Activated T-helper 17 cell treated with anti-CD3 and anti-CD28 coated beads, Interleukin-2, amount 50 U/mL, for 72 hours (primary cell): Measurements from ENCODE around the gene PAMR1. TPM values are rescaled to one million over a fixed set of nuclear protein-coding genes. Genes with fewer than 3 reads are reported as not detected.

Experiments
- ATAC-seq: fragments of 150-1000 bp; cut with Tn5 transposase; replicated peaks from 2 replicates; pipeline ENCODE4 v1.10.0; 2021; ENCODE audit warnings: mild to moderate bottlenecking, moderate library complexity
- H3K27ac Mint-ChIP-seq: one replicate; pipeline ENCODE4 v1.8.0; 2022; ENCODE audit warnings: mixed read lengths
- H3K27me3 Mint-ChIP-seq: one replicate; pipeline ENCODE4 v1.8.0; 2022; ENCODE audit warnings: mixed read lengths
- H3K36me3 Mint-ChIP-seq: one replicate; pipeline ENCODE4 v1.8.0; 2022; ENCODE audit warnings: low read depth, mild to moderate bottlenecking, mixed read lengths
- H3K4me1 Mint-ChIP-seq: one replicate; pipeline ENCODE4 v1.8.0; 2022; ENCODE audit warnings: mixed read lengths
- H3K4me3 Mint-ChIP-seq: one replicate; pipeline ENCODE4 v1.8.0; 2022; ENCODE audit warnings: mild to moderate bottlenecking, mixed read lengths
- H3K9me3 Mint-ChIP-seq: one replicate; pipeline ENCODE4 v1.8.0; 2022; ENCODE audit warnings: mixed read lengths
- total RNA-seq, 2 donors: library from RNA; stranded (reverse); gene quantifications; one replicate each; pipeline ENCODE4 v1.2.3, GENCODE V29; 2022

PAMR1 gene
- not detected for total RNA-seq

GRCh38 chr11:35525501-35526175 lies at the start of gene PAMR1:
TSS of gene PAMR1 (minus strand) at chr11:35525616. CDS start at chr11:35525585, 31 bp downstream.
- Mint-ChIP-seq H3K27me3 (peaks cover 61% of the 10 kb centered on the region), H3K4me3 (no peak within 1 kb of the TSS), H3K4me1 (no peaks in the 10 kb centered on the region), H3K36me3 (no peaks in the 10 kb centered on the region), H3K9me3 (no peaks in the 10 kb centered on the region), H3K27ac (no peak within 1 kb of the TSS)
- peak; percentile 31 for ATAC-seq

- H3K4me3 Mint-ChIP-seq, result no peak overlapping the region
- H3K4me1 Mint-ChIP-seq, result no peaks in the 10 kb centered on the region
- no peaks in the 10 kb centered on the region for H3K36me3 Mint-ChIP-seq
- H3K27me3 Mint-ChIP-seq, result peaks cover 35% of the 10 kb centered on the region
- no peak overlapping the region for H3K27ac Mint-ChIP-seq
- H3K9me3 Mint-ChIP-seq, result peaks cover 11% of the 10 kb centered on the region
- no peak for ATAC-seq
Observed at GRCh38 chr11:35571696-35572095, 46.3 kb upstream of the PAMR1 start.

GRCh38 chr11:35567737-35568465 lies 42.5 kb upstream of the PAMR1 start:
- H3K27ac Mint-ChIP-seq, result no peak overlapping the region
- H3K4me1 Mint-ChIP-seq, result no peaks in the 10 kb centered on the region
- no peaks in the 10 kb centered on the region for H3K36me3 Mint-ChIP-seq
- no peak overlapping the region for H3K4me3 Mint-ChIP-seq
- peaks cover 11% of the 10 kb centered on the region for H3K9me3 Mint-ChIP-seq
- peaks cover 27% of the 10 kb centered on the region for H3K27me3 Mint-ChIP-seq
- ATAC-seq, result no peak

- Mint-ChIP-seq H3K36me3 (no peaks in the 10 kb centered on the region), H3K27ac (no peak overlapping the region), H3K27me3 (peaks cover 26% of the 10 kb centered on the region), H3K4me1 (no peaks in the 10 kb centered on the region), H3K4me3 (no peak overlapping the region), H3K9me3 (peaks cover 11% of the 10 kb centered on the region)
- ATAC-seq, result no peak
Observed at GRCh38 chr11:35566885-35567284, 41.5 kb upstream of the PAMR1 start.

- H3K27ac Mint-ChIP-seq, result no peak overlapping the region
- H3K4me3 Mint-ChIP-seq, result no peak overlapping the region
- H3K36me3 Mint-ChIP-seq, result no peaks in the 10 kb centered on the region
- ATAC-seq, result no peak
- H3K9me3 Mint-ChIP-seq, result peaks cover 11% of the 10 kb centered on the region
- peaks cover 29% of the 10 kb centered on the region for H3K27me3 Mint-ChIP-seq
- H3K4me1 Mint-ChIP-seq, result no peaks in the 10 kb centered on the region
Observed at GRCh38 chr11:35566181-35566580, 40.8 kb upstream of the PAMR1 start.

GRCh38 chr11:35564245-35564595 lies 38.8 kb upstream of the PAMR1 start:
- Mint-ChIP-seq H3K27ac (no peak overlapping the region), H3K9me3 (peaks cover under 1% of the 10 kb centered on the region), H3K36me3 (no peaks in the 10 kb centered on the region), H3K4me1 (no peaks in the 10 kb centered on the region), H3K4me3 (no peak overlapping the region), H3K27me3 (peaks cover 33% of the 10 kb centered on the region)
- ATAC-seq, result no peak

- no peaks in the 10 kb centered on the region for H3K36me3 Mint-ChIP-seq
Observed at GRCh38 chr11:35563484-35564244, 38.2 kb upstream of the PAMR1 start.

GRCh38 chr11:35559949-35560348 lies 34.5 kb upstream of the PAMR1 start:
- Mint-ChIP-seq H3K4me1 (no peaks in the 10 kb centered on the region), H3K4me3 (no peak overlapping the region), H3K27ac (no peak overlapping the region), H3K27me3 (peaks cover 31% of the 10 kb centered on the region), H3K36me3 (no peaks in the 10 kb centered on the region), H3K9me3 (no peaks in the 10 kb centered on the region)
- no peak for ATAC-seq

More at GRCh38 chr11:35563484-35564244, 38.2 kb upstream of the PAMR1 start:
- Mint-ChIP-seq H3K4me1 (no peaks in the 10 kb centered on the region), H3K9me3 (no peaks in the 10 kb centered on the region), H3K27me3 (peaks cover 31% of the 10 kb centered on the region), H3K4me3 (no peak overlapping the region), H3K27ac (no peak overlapping the region)
- ATAC-seq, result no peak

GRCh38 chr11:35558513-35558912 lies 33.1 kb upstream of the PAMR1 start:
- no peak overlapping the region for H3K4me3 Mint-ChIP-seq

GRCh38 chr11:35555488-35555887 lies 30.1 kb upstream of the PAMR1 start:
- no peak overlapping the region for H3K27ac Mint-ChIP-seq
- H3K4me3 Mint-ChIP-seq, result no peak overlapping the region
- peaks cover 42% of the 10 kb centered on the region for H3K27me3 Mint-ChIP-seq
- no peaks in the 10 kb centered on the region for H3K9me3 Mint-ChIP-seq
- no peaks in the 10 kb centered on the region for H3K4me1 Mint-ChIP-seq
- H3K36me3 Mint-ChIP-seq, result no peaks in the 10 kb centered on the region
- ATAC-seq, result no peak

More at GRCh38 chr11:35558513-35558912, 33.1 kb upstream of the PAMR1 start:
- no peaks in the 10 kb centered on the region for H3K36me3 Mint-ChIP-seq
- H3K27ac Mint-ChIP-seq, result no peak overlapping the region
- no peak for ATAC-seq
- H3K9me3 Mint-ChIP-seq, result no peaks in the 10 kb centered on the region
- H3K4me1 Mint-ChIP-seq, result no peaks in the 10 kb centered on the region
- peaks cover 40% of the 10 kb centered on the region for H3K27me3 Mint-ChIP-seq

GRCh38 chr11:35554491-35555437 lies 29.3 kb upstream of the PAMR1 start:
- Mint-ChIP-seq H3K4me3 (no peak overlapping the region), H3K9me3 (no peaks in the 10 kb centered on the region), H3K4me1 (no peaks in the 10 kb centered on the region), H3K36me3 (no peaks in the 10 kb centered on the region), H3K27me3 (peaks cover 38% of the 10 kb centered on the region), H3K27ac (no peak overlapping the region)
- ATAC-seq, result no peak

- Mint-ChIP-seq H3K9me3 (no peaks in the 10 kb centered on the region), H3K27me3 (peaks cover 37% of the 10 kb centered on the region), H3K4me1 (no peaks in the 10 kb centered on the region), H3K36me3 (no peaks in the 10 kb centered on the region), H3K4me3 (no peak overlapping the region), H3K27ac (no peak overlapping the region)
- no peak for ATAC-seq
Observed at GRCh38 chr11:35553831-35554230, 28.4 kb upstream of the PAMR1 start.

GRCh38 chr11:35553021-35553420 lies 27.6 kb upstream of the PAMR1 start:
- H3K27me3 Mint-ChIP-seq, result peaks cover 42% of the 10 kb centered on the region
- no peak overlapping the region for H3K4me3 Mint-ChIP-seq
- H3K9me3 Mint-ChIP-seq, result no peaks in the 10 kb centered on the region
- no peaks in the 10 kb centered on the region for H3K36me3 Mint-ChIP-seq
- H3K4me1 Mint-ChIP-seq, result no peaks in the 10 kb centered on the region
- no peak overlapping the region for H3K27ac Mint-ChIP-seq
- no peak for ATAC-seq

GRCh38 chr11:35552616-35553015 lies 27.2 kb upstream of the PAMR1 start:
- peaks cover 45% of the 10 kb centered on the region for H3K27me3 Mint-ChIP-seq
- no peaks in the 10 kb centered on the region for H3K36me3 Mint-ChIP-seq
- H3K4me3 Mint-ChIP-seq, result no peak overlapping the region
- no peaks in the 10 kb centered on the region for H3K9me3 Mint-ChIP-seq
- ATAC-seq, result no peak
- no peak overlapping the region for H3K27ac Mint-ChIP-seq
- H3K4me1 Mint-ChIP-seq, result no peaks in the 10 kb centered on the region
